Left lung (tissue), 14 donors: ENCODE results near the gene B4GALT6. TPM values are rescaled to one million over a fixed set of nuclear protein-coding genes. Genes with fewer than 3 reads are reported as not detected.
"Not testable (repeated sequence)": the region's sequence is repeated elsewhere in the genome, so short reads cannot be mapped to it uniquely, and the experiment has no call there.

Source experiments
- ATAC-seq: fragments of 200-7000 bp; cut with Tn5 transposase; one replicate; pipeline ENCODE4 v1.9.1; 2020; ENCODE audit warnings: moderate library complexity
- DNase-seq, 4 donors: peaks; one replicate each; pipeline ENCODE4 v3.0.0-alpha.2; 2013 to 2020
- H3K27ac ChIP-seq, 2 donors: fragments of 200-600 bp; sonication (generic) in 1 of 2; one replicate each; pipeline versions ENCODE4 v1.5.0 to v1.8.0; 2020 to 2021
- H3K27me3 ChIP-seq, 2 donors: fragments of 200-600 bp; sonication (generic) in 1 of 2; one replicate each; pipeline versions ENCODE4 v1.5.0 to v1.8.0; 2020 to 2021
- H3K36me3 ChIP-seq, 2 donors: fragments of 200-600 bp; sonication (generic) in 1 of 2; one replicate each; pipeline versions ENCODE4 v1.5.0 to v1.8.0; 2020 to 2021
- H3K4me1 ChIP-seq, 2 donors: fragments of 200-600 bp; one replicate each; pipeline ENCODE4 v1.8.0; 2021
- H3K4me3 ChIP-seq, 2 donors: fragments of 200-600 bp; sonication (generic) in 1 of 2; one replicate each; pipeline versions ENCODE4 v1.5.0 to v1.8.0; 2020 to 2021; ENCODE audit warnings: mild to moderate bottlenecking in 1 of 2
- H3K9me3 ChIP-seq, 2 donors: fragments of 200-600 bp; sonication (generic) in 1 of 2; one replicate each; pipeline versions ENCODE4 v1.5.0 to v1.8.0; 2020 to 2021
- intact Hi-C, 2 donors: fragments of 100-400 bp; cut with DNase I; formaldehyde crosslinking; loops; one replicate each; pipeline versions ENCODE4 v1.11.2 to v1.14.2; 2022
- long read RNA-seq, 12 donors: library from polyadenylated mRNA in 2 of 12; unstranded in 2 of 12; transcript quantifications; one replicate each; pipeline ENCODE4 v2.0.0 and lab custom pipeline, GENCODE V29; 2019 to 2026
- polyA plus RNA-seq, 6 donors: library from polyadenylated mRNA; unstranded; fragments of 120-200 nt; gene quantifications; one replicate each; pipeline ENCODE4 v1.2.1, GENCODE V29; 2013; ENCODE audit not compliant: insufficient read length in 6 of 6
- total RNA-seq, 2 donors: library from RNA; stranded (reverse); fragmentation: NEBNext Ultra II Directional; extraction: Animal tissue kit (Norgen Biotek cat#: 25700); gene quantifications; one replicate each; pipeline ENCODE4 v1.2.1, GENCODE V29; 2021
- TF ChIP-seq, protein P1 (sequence below), 2 donors: fragments of 200-600 bp; sonication (generic) in 1 of 2; IDR thresholded peaks; one replicate each; pipeline versions ENCODE4 v1.5.0 to v1.8.0; 2021; ENCODE audit warnings: antibody characterized with exemption in 2 of 2
- donor health status: DM: no; HTN: yes; CAD: no.
- donor health status: DM: no; HTN: no; CAD: no.

The B4GALT6 gene, protein sequence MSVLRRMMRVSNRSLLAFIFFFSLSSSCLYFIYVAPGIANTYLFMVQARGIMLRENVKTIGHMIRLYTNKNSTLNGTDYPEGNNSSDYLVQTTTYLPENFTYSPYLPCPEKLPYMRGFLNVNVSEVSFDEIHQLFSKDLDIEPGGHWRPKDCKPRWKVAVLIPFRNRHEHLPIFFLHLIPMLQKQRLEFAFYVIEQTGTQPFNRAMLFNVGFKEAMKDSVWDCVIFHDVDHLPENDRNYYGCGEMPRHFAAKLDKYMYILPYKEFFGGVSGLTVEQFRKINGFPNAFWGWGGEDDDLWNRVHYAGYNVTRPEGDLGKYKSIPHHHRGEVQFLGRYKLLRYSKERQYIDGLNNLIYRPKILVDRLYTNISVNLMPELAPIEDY
- total RNA-seq (1 to 10 TPM; 4.6 to 5.7 TPM), polyA plus RNA-seq (10 to 100 TPM; 17.3 to 22.7 (median 20.6) TPM)
- long read RNA-seq, donor 1, result 0 reads
- long read RNA-seq, donor 2, partial matches to known transcripts, result 0 of 4 reads
- long read RNA-seq, donor 2, other reads (novel, unspliced or antisense), result 0 of 4 reads
- long read RNA-seq, donor 3, partial matches to known transcripts, result 0 of 4 reads
- long read RNA-seq, donor 3, other reads (novel, unspliced or antisense), result 0 of 4 reads
- long read RNA-seq, donor 4, result 0 reads
- long read RNA-seq, donor 5, result 0 reads
- long read RNA-seq, donor 6, partial matches to known transcripts, result 0 of 1 reads
- long read RNA-seq, donor 6, other reads (novel, unspliced or antisense), result 0 of 1 reads
- long read RNA-seq, donor 7, partial matches to known transcripts, result 0 of 1 reads
- long read RNA-seq, donor 7, other reads (novel, unspliced or antisense), result 0 of 1 reads
- long read RNA-seq, donor 8, result 0 reads
- long read RNA-seq, donor 9, result 0 reads
- long read RNA-seq, donor 10, result 0 reads
- long read RNA-seq, donor 11, result 0 reads
- long read RNA-seq, donor 12, partial matches to known transcripts, result 0 of 2 reads
- long read RNA-seq, donor 12, other reads (novel, unspliced or antisense), result 0 of 2 reads

DNA sequence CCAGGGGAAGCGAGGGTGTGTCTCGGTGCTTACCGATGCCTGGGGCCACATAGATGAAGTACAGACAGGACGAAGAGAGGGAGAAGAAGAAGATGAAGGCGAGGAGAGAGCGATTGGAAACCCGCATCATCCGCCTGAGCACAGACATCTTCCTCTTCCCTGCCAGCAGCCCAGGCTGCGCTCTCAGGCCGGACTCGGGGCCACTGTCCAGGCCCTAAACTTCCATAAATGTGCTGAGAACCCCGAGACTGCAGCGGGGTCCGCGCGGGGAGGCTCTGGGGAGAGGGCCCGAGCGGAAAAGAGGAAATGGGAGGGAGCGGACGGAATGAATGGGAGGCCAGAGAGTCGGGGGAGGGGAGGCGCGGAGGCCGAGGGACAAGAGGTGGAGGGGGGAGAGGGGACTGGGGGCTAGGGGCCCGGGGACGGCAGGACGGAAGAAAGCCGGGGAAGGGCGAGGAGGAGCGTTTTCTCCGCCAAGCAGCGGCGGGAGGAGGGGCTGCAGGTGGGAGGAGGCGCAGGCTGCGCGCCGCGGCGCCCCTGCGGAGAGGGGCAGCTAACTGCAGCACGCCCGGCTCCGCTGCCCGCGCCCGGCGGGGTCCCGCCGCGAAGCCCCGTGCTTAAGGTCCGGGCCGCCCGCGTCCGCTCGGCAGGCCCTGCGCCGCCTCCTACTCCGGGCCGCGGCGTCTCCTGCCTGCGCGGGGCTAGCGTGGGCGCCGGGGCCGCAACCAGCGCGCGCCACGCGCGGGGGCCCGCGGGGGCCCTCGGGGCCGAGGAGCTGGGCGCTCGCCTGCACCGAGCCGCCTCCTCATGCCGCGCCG, at the start of gene B4GALT6:
Gene B4GALT6 (minus strand): TSS at position 303 of the 818 bp plus-strand sequence. CDS start 155 bp downstream, at position 148.
- peak; percentile 31 for ATAC-seq
- intact Hi-C loops, result loop anchor here in 1 of 2 donors (10.0 kb wide), 1 partner anchor 60 kb away; no protein-coding TSS in a partner anchor

DNA sequence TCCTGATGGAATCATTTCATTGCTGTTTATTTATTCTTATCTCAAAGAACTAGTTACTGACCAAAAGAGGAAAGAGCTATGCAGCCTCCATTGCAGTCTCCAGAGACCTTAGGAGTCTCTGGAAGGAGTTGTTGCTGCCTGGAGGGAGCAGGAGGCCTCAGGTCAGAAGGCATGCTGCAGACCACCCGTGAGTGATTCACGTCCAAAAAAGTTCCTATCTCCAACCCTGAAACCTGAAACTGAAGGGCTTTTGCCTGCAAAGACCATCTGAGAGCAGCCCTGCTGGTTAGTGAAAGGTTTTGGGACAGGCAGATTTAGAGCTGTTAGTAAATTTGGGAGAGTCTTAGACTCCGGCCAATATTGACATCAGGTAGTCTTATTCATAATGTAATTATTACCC, 47.2 kb upstream of the B4GALT6 start:
- Histone ChIP-seq H3K27me3 (no peaks in the 10 kb centered on the region), H3K4me1 (no peaks in the 10 kb centered on the region), H3K36me3 (no peaks in the 10 kb centered on the region), H3K27ac (no peak overlapping the region), H3K4me3 (no peak overlapping the region), H3K9me3 (no peaks in the 10 kb centered on the region)
- ATAC-seq (no peak), DNase-seq (no peak)
- TF ChIP-seq, protein P1, sequence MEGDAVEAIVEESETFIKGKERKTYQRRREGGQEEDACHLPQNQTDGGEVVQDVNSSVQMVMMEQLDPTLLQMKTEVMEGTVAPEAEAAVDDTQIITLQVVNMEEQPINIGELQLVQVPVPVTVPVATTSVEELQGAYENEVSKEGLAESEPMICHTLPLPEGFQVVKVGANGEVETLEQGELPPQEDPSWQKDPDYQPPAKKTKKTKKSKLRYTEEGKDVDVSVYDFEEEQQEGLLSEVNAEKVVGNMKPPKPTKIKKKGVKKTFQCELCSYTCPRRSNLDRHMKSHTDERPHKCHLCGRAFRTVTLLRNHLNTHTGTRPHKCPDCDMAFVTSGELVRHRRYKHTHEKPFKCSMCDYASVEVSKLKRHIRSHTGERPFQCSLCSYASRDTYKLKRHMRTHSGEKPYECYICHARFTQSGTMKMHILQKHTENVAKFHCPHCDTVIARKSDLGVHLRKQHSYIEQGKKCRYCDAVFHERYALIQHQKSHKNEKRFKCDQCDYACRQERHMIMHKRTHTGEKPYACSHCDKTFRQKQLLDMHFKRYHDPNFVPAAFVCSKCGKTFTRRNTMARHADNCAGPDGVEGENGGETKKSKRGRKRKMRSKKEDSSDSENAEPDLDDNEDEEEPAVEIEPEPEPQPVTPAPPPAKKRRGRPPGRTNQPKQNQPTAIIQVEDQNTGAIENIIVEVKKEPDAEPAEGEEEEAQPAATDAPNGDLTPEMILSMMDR (IDR thresholded peaks at IDR 0.05), result no peak
- intact Hi-C loops, result no loop called here

More for the DNA sequence above, at the start of gene B4GALT6:
- Histone ChIP-seq H3K27ac (peak within 1 kb of the TSS; percentile 65 to 73), H3K4me3 (peak within 1 kb of the TSS; percentile 47 to 60), H3K9me3 (no peaks in the 10 kb centered on the region), H3K4me1 (peaks cover 5 to 17% of the 10 kb centered on the region in 2 donors), H3K27me3 (peaks cover 0 to 7% of the 10 kb centered on the region in 2 donors), H3K36me3 (no peaks in the 10 kb centered on the region)
- TF ChIP-seq, protein P1 (IDR thresholded peaks at IDR 0.05), result no peak
- DNase-seq, result peak; percentile 37 to 85 (median 51)

DNA sequence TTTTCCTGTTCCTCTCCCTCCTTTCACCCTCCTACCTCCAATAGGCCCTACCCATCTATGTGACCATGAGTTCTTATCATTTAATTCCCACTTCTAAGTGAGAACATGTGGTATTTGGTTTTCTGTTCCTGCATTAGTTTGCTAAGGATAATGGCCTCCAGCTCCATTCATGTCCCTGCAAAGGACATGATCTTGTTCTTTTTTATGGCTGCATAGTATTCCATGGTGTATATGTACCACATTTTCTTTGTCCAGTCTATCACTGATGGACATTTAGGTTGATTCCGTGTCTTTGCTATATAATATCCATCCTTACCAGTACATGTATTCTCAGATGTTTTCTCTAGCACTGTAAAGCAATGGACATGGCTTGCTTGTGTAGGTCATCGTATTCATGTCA, 44.8 kb upstream of the B4GALT6 start:
- H3K27me3 ChIP-seq, result peaks cover 0 to 18% of the 10 kb centered on the region in 2 donors
- H3K27ac ChIP-seq, ATAC-seq, H3K4me1 ChIP-seq, H3K36me3 ChIP-seq, H3K9me3 ChIP-seq, H3K4me3 ChIP-seq, intact Hi-C loops, DNase-seq: not testable (repeated sequence)

DNA sequence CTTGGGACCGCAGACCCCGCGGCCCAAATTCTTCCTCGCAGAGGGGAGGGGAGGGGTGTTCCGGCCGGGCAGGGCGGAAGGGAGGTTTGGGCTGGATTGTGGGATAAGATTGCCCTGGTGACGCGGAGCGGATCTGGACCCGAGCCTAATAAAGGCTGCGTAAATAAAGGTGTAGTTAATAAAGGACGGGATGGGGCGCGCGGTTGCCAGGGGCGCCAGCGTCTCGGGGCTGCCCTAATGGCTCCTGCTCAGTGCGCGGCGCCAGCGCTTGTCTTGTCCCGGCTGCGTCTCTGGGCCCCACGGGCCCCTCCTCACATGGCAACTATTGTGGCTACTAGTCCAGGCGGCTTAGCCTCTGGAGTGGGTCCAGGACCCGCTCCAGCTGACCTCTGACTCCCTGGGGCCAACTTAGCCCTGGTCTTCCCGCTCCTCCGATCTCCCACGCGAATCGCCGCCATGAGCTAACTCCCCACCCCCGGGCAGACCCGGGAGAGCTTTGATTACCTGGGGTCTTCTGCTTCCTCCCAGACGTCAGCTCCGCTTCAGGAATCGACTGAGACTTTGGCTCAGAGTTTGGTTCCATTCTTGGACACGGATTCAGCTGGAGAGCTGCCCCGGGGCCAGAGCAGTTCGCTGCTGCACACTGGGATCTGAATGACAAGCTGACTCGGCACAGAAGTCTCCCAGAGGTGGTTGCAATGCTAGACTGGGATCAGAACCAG, 39.8 kb upstream of the B4GALT6 start:
- peak overlapping the region; percentile 34 to 47 for H3K4me3 ChIP-seq
- peaks cover 0 to 30% of the 10 kb centered on the region in 2 donors for H3K27me3 ChIP-seq
- peak overlapping the region in 1 of 2 donors; percentile 60 for H3K27ac ChIP-seq
- H3K4me1 ChIP-seq, result peaks cover 4 to 14% of the 10 kb centered on the region in 2 donors
- DNase-seq (peak in 3 of 4 donors; percentile 21 to 82 (median 29)), ATAC-seq (peak; percentile 45)
- intact Hi-C loops, result loop anchor here in 1 of 2 donors (5.0 kb wide), 1 partner anchor 167 kb away; no protein-coding TSS in a partner anchor
- peaks cover 0 to 6% of the 10 kb centered on the region in 2 donors for H3K9me3 ChIP-seq
- TF ChIP-seq, protein P1 (IDR thresholded peaks at IDR 0.05), result no peak
- H3K36me3 ChIP-seq, result no peaks in the 10 kb centered on the region
